Thymus (tissue), 11 donors: ENCODE measurements around the gene ACTR1B. TPM values are rescaled to one million over a fixed set of nuclear protein-coding genes. Genes with fewer than 3 reads are reported as not detected.

Experiments used
- DNase-seq, 9 donors: peaks; one replicate each; pipeline ENCODE4 v3.0.0-alpha.2; 2013; ENCODE audit warnings: low spot score in 9 of 9, low read depth in 6 of 9, missing footprints in 1 of 9
- H3K27ac ChIP-seq, 2 donors: one replicate each; pipeline ENCODE4 v1.5.1; 2013; ENCODE audit warnings: control low read depth in 1 of 2, low read depth in 1 of 2, low read length in 1 of 2, mild to moderate bottlenecking in 1 of 2, moderate library complexity in 1 of 2
- H3K27me3 ChIP-seq, 2 donors: one replicate each; pipeline ENCODE4 v1.5.1; 2013; ENCODE audit warnings: low read length in 1 of 2; ENCODE audit not compliant: control insufficient read depth in 2 of 2, insufficient read depth in 1 of 2
- H3K36me3 ChIP-seq, 2 donors: one replicate each; pipeline ENCODE4 v1.5.1; 2013; ENCODE audit warnings: low read length in 1 of 2, mild to moderate bottlenecking in 1 of 2, moderate library complexity in 1 of 2; ENCODE audit not compliant: control insufficient read depth in 2 of 2, insufficient read depth in 2 of 2
- H3K4me1 ChIP-seq, 2 donors: one replicate each; pipeline ENCODE4 v1.5.1; 2013; ENCODE audit warnings: low read length in 2 of 2; ENCODE audit not compliant: control insufficient read depth in 2 of 2, insufficient read depth in 2 of 2
- H3K4me3 ChIP-seq, 2 donors: one replicate each; pipeline ENCODE4 v1.5.1; 2013; ENCODE audit warnings: low read length in 2 of 2, control low read depth in 1 of 2, mild to moderate bottlenecking in 1 of 2
- H3K9me3 ChIP-seq, 2 donors: one replicate each; pipeline ENCODE4 v1.5.1; 2013; ENCODE audit warnings: low read length in 1 of 2, mild to moderate bottlenecking in 1 of 2; ENCODE audit not compliant: control insufficient read depth in 2 of 2, insufficient read depth in 1 of 2
- WGBS: extraction: QIAGEN DNeasy Blood & Tissue Kit; methylation state at CpG from one replicate; pipeline ENCODE4 v1.1.7; 2013; 5-methylcytosine and 5-hydroxymethylcytosine counted together
- polyA plus RNA-seq: library from polyadenylated mRNA; stranded (reverse); fragments of 200-250 nt; gene quantifications from one replicate; pipeline ENCODE4 v1.2.3, GENCODE V29; 2013
- total RNA-seq: library from RNA; stranded (reverse); fragments of 120-200 nt; gene quantifications from one replicate; pipeline ENCODE4 v1.2.4, GENCODE V29; 2013
- donor health status: healthy.

The ACTR1B gene
- total and polyA plus RNA-seq, 2 donors = 44.1 to 73.2 TPM

GRCh38 chr2:97662895-97663625, 784 bp downstream of the ACTR1B start:
- WGBS = 3% methylated on average over 24 of the region's 24 CpGs
- H3K27ac ChIP-seq = peak overlapping the region; percentile 77 to 91
- H3K27me3 ChIP-seq = no peaks in the 10 kb centered on the region
- peak overlapping the region; percentile 72 to 97 for H3K4me3 ChIP-seq
- no peaks in the 10 kb centered on the region for H3K9me3 ChIP-seq
- peak in 5 of 9 donors; percentile 36 to 55 (median 42) for DNase-seq
- H3K36me3 ChIP-seq = peaks cover 27 to 29% of the 10 kb centered on the region in 2 donors
- H3K4me1 ChIP-seq = peaks cover 9 to 24% of the 10 kb centered on the region in 2 donors

DNA sequence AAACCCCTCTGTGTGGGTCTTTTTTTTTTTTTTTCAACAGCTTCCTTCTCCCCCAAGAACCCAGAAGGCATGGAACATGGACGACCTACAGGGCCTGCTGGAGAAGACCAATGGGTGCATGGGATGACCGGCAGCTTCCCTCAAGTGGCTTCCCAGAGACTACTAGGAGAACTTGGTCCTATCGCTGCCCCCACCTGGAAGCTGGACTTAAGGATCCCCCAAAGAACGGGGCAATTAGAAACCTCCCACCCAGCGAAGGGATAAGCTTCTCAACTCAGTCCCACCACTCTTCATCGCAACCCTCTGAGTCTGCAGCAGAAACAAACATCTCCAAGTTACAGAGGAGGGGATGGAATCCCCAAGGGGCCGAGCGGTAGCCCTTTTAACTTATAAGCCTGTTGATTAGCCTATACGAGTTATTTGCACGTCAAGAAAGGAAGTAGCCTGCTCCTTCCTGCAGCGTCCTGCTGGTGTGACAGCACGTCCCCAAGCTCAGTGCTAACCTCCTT, 1.4 kb downstream of the ACTR1B start:
- WGBS = 39% methylated on average over 12 of the region's 12 CpGs
- Histone ChIP-seq H3K36me3 (peaks cover 33 to 35% of the 10 kb centered on the region in 2 donors), H3K4me3 (peak overlapping the region; percentile 72 to 97), H3K4me1 (peaks cover 9 to 24% of the 10 kb centered on the region in 2 donors), H3K9me3 (no peaks in the 10 kb centered on the region), H3K27ac (peak overlapping the region; percentile 77 to 91), H3K27me3 (no peaks in the 10 kb centered on the region)
- peak in 1 of 9 donors; percentile 19 for DNase-seq

DNA sequence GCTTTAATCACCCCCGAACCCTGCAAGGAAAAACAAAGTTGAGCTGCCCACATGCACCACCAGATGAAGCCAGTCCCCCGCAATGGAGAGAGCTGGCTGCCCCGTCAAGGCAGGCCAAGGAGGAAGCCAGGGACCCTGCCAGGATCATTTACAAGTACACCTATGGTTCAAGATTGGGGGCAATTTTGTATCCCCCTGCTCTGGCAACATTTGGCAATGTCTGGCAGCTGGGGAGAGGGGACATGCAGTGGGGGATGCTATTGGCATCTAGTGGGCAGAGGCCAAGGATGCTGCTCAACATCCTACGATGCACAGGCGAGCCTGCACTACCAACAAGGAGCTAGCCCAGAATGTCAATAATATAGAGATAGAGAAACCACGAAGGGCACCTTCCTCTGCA, 1.9 kb downstream of the ACTR1B start:
- H3K4me3 ChIP-seq = no peak overlapping the region
- peaks cover 38 to 40% of the 10 kb centered on the region in 2 donors for H3K36me3 ChIP-seq
- 97% methylated on average over 6 of the region's 6 CpGs for WGBS

DNA sequence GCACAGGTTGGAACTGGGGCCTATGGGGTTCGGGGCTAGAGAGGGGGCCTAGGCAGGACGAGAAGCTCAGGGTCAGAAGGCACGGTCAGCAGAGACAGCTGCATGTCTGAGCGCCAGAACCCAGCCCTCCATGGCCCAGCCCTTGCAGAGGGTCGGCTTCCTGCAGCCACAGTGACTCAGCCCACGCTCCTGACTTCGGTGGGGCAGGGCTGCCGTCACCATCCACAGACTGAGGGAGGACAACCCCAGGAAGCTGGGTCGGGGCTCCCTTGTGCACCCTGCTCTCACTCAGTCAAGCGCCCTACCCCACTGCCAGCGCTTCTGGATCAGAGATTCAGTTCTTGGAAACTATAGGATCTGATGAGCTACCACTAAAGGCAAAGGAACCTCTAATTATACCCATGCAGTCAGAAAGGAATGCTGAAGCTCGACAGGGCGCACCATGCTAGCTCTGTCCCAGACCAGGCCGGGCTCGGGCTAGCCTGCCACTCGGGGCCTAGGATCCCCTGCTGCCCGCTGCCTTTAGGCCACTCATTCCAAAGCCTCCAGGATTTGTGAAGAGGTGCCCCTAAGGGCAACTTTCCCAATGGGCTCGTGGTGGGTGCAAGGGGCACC, 3.0 kb downstream of the ACTR1B start:
- H3K4me3 ChIP-seq = no peak overlapping the region
- H3K27me3 ChIP-seq = no peaks in the 10 kb centered on the region
- H3K4me1 ChIP-seq = peaks cover 9 to 24% of the 10 kb centered on the region in 2 donors
- no peak overlapping the region for H3K27ac ChIP-seq
- peaks cover 45 to 50% of the 10 kb centered on the region in 2 donors for H3K36me3 ChIP-seq
- DNase-seq = no peak
- WGBS = 92% methylated on average over 18 of the region's 18 CpGs
- H3K9me3 ChIP-seq = no peaks in the 10 kb centered on the region

More for the DNA sequence above, 1.9 kb downstream of the ACTR1B start:
- Histone ChIP-seq H3K27me3 (no peaks in the 10 kb centered on the region), H3K4me1 (peaks cover 9 to 24% of the 10 kb centered on the region in 2 donors), H3K27ac (no peak overlapping the region), H3K9me3 (no peaks in the 10 kb centered on the region)
- DNase-seq = no peak

- Histone ChIP-seq H3K36me3 (peaks cover 45 to 50% of the 10 kb centered on the region in 2 donors), H3K27ac (no peak overlapping the region), H3K27me3 (no peaks in the 10 kb centered on the region), H3K9me3 (no peaks in the 10 kb centered on the region), H3K4me3 (no peak overlapping the region), H3K4me1 (peaks cover 9 to 24% of the 10 kb centered on the region in 2 donors)
- 98% methylated on average over 20 of the region's 20 CpGs for WGBS
- DNase-seq = no peak
These were observed 3.6 kb downstream of the ACTR1B start for GRCh38 chr2:97660044-97660774.

DNA sequence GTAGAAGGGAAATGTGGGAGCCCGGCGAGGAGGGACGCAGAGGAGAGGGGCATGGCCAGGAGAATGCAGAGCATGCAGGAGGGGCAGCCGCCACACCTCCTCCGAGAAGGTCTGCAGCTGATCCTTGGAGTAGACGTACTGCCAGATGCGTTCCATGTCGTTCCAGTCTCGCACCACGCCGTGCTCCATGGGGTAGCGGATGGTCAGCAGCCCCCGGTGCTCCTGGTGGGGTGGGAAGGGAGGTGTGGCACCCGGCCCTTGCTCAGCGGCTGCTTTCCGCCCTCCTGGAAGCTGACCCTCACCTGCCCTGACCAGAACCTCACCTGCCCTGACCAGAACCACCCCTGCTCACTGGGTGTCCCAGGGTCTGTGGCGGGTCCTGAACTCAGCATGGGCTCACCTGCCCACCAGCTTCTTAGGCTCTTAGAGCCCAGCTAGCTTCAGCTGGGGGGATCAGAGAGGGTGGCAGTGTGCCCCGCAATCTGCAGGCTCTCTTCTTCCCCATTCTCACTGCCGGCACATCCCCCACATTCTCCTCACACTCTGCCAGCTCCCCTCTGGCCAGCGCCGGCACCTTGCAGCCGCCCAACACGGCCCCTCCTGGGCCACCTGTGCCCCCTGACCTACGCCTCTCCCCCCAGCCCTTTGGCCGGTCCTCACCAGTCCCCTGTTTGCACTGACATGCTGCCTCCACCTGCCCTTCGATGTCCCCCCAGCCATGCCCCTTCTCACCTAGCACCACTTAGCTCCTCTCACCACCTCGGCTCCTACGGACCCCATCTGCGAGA, 4.4 kb downstream of the ACTR1B start:
- H3K9me3 ChIP-seq = peaks cover 0 to 6% of the 10 kb centered on the region in 2 donors
- whole genome bisulfite sequencing = 98% methylated on average over 29 of the region's 29 CpGs
- peaks cover 9 to 17% of the 10 kb centered on the region in 2 donors for H3K4me1 ChIP-seq
- no peak overlapping the region for H3K27ac ChIP-seq
- no peak for DNase-seq
- no peaks in the 10 kb centered on the region for H3K27me3 ChIP-seq
- no peak overlapping the region for H3K4me3 ChIP-seq
- peaks cover 51 to 54% of the 10 kb centered on the region in 2 donors for H3K36me3 ChIP-seq

DNA sequence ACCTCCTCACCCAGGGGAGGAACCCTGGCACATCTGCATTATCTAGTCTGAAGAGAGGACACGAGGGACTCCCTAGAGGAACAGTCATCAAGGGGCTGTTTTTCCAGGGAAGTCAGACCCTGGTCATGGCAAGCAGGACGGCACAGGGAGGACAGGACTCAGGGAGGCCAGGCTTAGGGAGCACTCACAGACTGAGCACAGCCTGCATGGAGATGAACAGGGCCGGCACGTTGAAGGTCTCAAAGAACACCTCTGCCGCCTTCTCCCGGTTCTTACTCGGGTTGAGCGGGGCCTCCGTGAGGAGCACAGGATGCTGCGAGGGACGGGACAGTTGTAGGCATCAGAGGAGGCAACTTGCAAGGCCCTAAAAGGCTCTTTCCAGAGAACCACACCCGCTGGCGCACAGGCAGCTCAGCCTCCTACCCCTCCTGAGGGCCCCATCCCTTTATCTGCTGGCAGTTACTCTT, 5.1 kb downstream of the ACTR1B start:
- no peak overlapping the region for H3K27ac ChIP-seq
- H3K4me1 ChIP-seq = peaks cover 9 to 17% of the 10 kb centered on the region in 2 donors
- WGBS = 93% methylated on average over 13 of the region's 13 CpGs
- H3K4me3 ChIP-seq = no peak overlapping the region
- no peaks in the 10 kb centered on the region for H3K27me3 ChIP-seq
- peaks cover 0 to 9% of the 10 kb centered on the region in 2 donors for H3K9me3 ChIP-seq
- DNase-seq = no peak
- H3K36me3 ChIP-seq = peaks cover 54 to 58% of the 10 kb centered on the region in 2 donors

DNA sequence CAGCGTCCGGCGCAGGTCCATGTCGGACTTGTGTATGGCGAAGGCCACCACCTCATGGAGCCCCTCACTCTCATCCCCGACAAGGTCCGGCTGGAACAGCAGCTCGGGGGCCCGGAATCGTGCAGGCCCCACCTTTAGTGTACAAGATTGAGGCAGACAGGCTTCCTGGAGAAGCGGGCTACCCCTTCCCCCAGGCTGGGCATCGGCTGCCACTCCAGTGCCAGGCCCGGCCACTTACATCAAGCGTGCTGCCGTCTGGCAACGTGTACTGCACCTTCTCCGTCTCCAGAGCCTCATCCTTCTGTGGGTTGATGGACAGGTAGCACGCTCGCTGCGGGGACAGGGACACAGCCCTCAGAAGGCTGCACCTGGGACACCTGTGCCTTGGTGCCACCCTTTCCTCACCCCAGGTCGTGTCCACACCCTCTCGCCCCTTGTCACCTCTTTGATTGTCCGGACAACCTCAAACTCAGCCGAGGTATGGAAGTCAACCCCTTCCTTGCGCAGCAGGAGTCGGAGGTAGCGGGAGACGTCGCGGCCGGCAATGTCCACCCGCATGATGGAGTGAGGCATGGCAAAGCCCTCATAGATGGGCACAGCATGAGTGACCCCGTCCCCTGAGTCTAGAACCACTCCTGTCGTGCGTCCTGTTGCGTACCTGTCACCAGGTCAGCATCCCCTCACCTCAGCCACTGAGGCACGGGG, 5.7 kb downstream of the ACTR1B start:
- Histone ChIP-seq H3K36me3 (peaks cover 54 to 61% of the 10 kb centered on the region in 2 donors), H3K27ac (no peak overlapping the region), H3K9me3 (peaks cover 0 to 9% of the 10 kb centered on the region in 2 donors), H3K4me1 (peaks cover 9 to 15% of the 10 kb centered on the region in 2 donors), H3K4me3 (no peak overlapping the region), H3K27me3 (no peaks in the 10 kb centered on the region)
- no peak for DNase-seq
- 95% methylated on average over 37 of the region's 37 CpGs for WGBS
